Measurements from ENCODE around the gene UBAC1.

- TF ChIP-seq POLR2A (IDR thresholded peaks at IDR 0.05) (no peak), CTCF (IDR thresholded peaks at IDR 0.05) (no peak)
Observed at GRCh38 chr9:135985889-135986288, 24.7 kb upstream of the UBAC1 start.
